SK-N-SH (cell line): ENCODE data around the gene FAH. TPM values are rescaled to one million over a fixed set of nuclear protein-coding genes. Genes with fewer than 3 reads are reported as not detected.

ENCODE experiments used
- CTCF ChIA-PET: fragments of 300-600, 350-600 bp; formaldehyde crosslinking; extraction: SDS; loops from one replicate; lab custom pipeline; 2021; lab: Yijun Ruan, JAX
- POLR2A ChIA-PET: fragments of 350-600 bp; sonication (Branson Sonifier 250); formaldehyde crosslinking; extraction: SDS; loops from one replicate; lab custom pipeline; 2020; ENCODE audit warnings: antibody characterized with exemption, inconsistent platforms; lab: Yijun Ruan, JAX
- DNase-seq: peaks from one replicate; pipeline ENCODE4 v3.0.0; 2012
- H2AFZ ChIP-seq: fragments of 200-600 bp; sonication (generic); 2 replicates; pipeline ENCODE4 v1.8.1; 2016; ENCODE audit warnings: antibody characterized with exemption, mild to moderate bottlenecking, low read depth
- H3F3A ChIP-seq: fragments of 200-600 bp; sonication (generic); replicated peaks from 2 replicates; pipeline ENCODE3; 2016; ENCODE audit warnings: antibody characterized with exemption, mild to moderate bottlenecking; ENCODE audit not compliant: insufficient read depth
- H3K27ac ChIP-seq, 2 experiments: fragments of 200-500 bp in 1 of 2; fragments of 200-600 bp in 1 of 2; sonication (Bioruptor generic) in 1 of 2; sonication (generic), shearing (Covaris generic) in 1 of 2; 2 replicates each; pipeline versions ENCODE4 v1.5.1 to v1.6.1; 2014 to 2016; ENCODE audit warnings: low read depth in 2 of 2, inconsistent platforms in 1 of 2, low read length in 1 of 2, mild to moderate bottlenecking in 1 of 2, mixed read lengths in 1 of 2
- H3K27me3 ChIP-seq: fragments of 200-600 bp; sonication (generic), shearing (Covaris generic); 2 replicates; pipeline ENCODE4 v1.6.1; 2016; ENCODE audit warnings: mixed run types; ENCODE audit not compliant: insufficient read depth
- H3K36me3 ChIP-seq, 2 experiments: fragments of 200-500 bp in 1 of 2; fragments of 200-600 bp in 1 of 2; sonication (Bioruptor generic) in 1 of 2; sonication (generic) in 1 of 2; replicated peaks in 1 of 2; 2 replicates each; pipeline versions ENCODE3 to v1.5.1; 2014 to 2016; ENCODE audit warnings: low read length in 1 of 2, mild to moderate bottlenecking in 1 of 2; ENCODE audit not compliant: insufficient read depth in 2 of 2, control insufficient read depth in 1 of 2
- H3K4me1 ChIP-seq, 2 experiments: fragments of 200-500 bp in 1 of 2; fragments of 200-600 bp in 1 of 2; sonication (Bioruptor generic) in 1 of 2; sonication (generic), shearing (Covaris generic) in 1 of 2; 2 replicates each; pipeline versions ENCODE4 v1.5.1 to v1.6.1; 2014 to 2016; ENCODE audit warnings: low read depth in 1 of 2, low read length in 1 of 2, mixed run types in 1 of 2; ENCODE audit not compliant: insufficient read depth in 2 of 2, control insufficient read depth in 1 of 2
- H3K4me2 ChIP-seq: fragments of 200-600 bp; sonication (generic), shearing (Covaris generic); 2 replicates; pipeline ENCODE4 v1.6.1; 2017; ENCODE audit warnings: mixed run types
- H3K4me3 ChIP-seq, 2 experiments: fragments of 200-500 bp in 1 of 2; fragments of 200-600 bp in 1 of 2; sonication (Bioruptor generic) in 1 of 2; sonication (generic), shearing (Covaris generic) in 1 of 2; 2 replicates each; pipeline versions ENCODE4 v1.5.1 to v1.8.1; 2014 to 2016; ENCODE audit warnings: low read depth in 2 of 2, inconsistent platforms in 1 of 2, low read length in 1 of 2, mild to moderate bottlenecking in 1 of 2, mixed read lengths in 1 of 2, moderate library complexity in 1 of 2
- H3K79me2 ChIP-seq: fragments of 200-600 bp; sonication (generic); 2 replicates; pipeline ENCODE4 v1.8.1; 2017; ENCODE audit warnings: mild to moderate bottlenecking; ENCODE audit not compliant: insufficient read depth
- H3K9ac ChIP-seq: fragments of 200-600 bp; sonication (generic); 2 replicates; pipeline ENCODE4 v1.6.1; 2017; ENCODE audit warnings: mixed run types
- H3K9me2 ChIP-seq: fragments of 200-600 bp; sonication (generic); 2 replicates; pipeline ENCODE4 v1.6.1; 2017; ENCODE audit warnings: mixed run types
- H3K9me3 ChIP-seq: fragments of 200-600 bp; sonication (generic); 2 replicates; pipeline ENCODE4 v1.6.1; 2017; ENCODE audit warnings: mixed run types, mild to moderate bottlenecking, moderate library complexity
- H4K20me1 ChIP-seq: fragments of 200-600 bp; sonication (generic); 2 replicates; pipeline ENCODE4 v1.6.1; 2017; ENCODE audit warnings: mild to moderate bottlenecking, mixed run types; ENCODE audit not compliant: insufficient read depth
- ELF1 ChIP-seq: IDR thresholded peaks from 2 replicates; pipeline ENCODE4 v1.4.0; 2012
- EP300 ChIP-seq, 2 experiments: IDR thresholded peaks; 2 replicates each; pipeline versions ENCODE4 v1.4.0 to v1.6.1; 2012; ENCODE audit warnings: borderline replicate concordance in 1 of 2, low read depth in 1 of 2, low read length in 1 of 2
- FOSL2 ChIP-seq: IDR thresholded peaks from 2 replicates; pipeline ENCODE4 v1.4.0; 2012; ENCODE audit warnings: low read depth, mild to moderate bottlenecking, moderate library complexity, borderline replicate concordance
- GATA2 ChIP-seq: sonication (generic); formaldehyde crosslinking; IDR thresholded peaks from 2 replicates; pipeline ENCODE4 v1.5.0; 2020; ENCODE audit warnings: mild to moderate bottlenecking, missing genetic modification reagents
- JUND ChIP-seq: IDR thresholded peaks from 2 replicates; pipeline ENCODE4 v1.4.0; 2012
- NFIC ChIP-seq: IDR thresholded peaks from 2 replicates; pipeline ENCODE4 v1.4.0; 2012; ENCODE audit warnings: borderline replicate concordance
- NRF1 ChIP-seq: IDR thresholded peaks from 2 replicates; pipeline ENCODE4 v1.6.1; 2012; ENCODE audit warnings: low read depth, mild to moderate bottlenecking, low read length
- POLR2AphosphoS5 ChIP-seq: IDR thresholded peaks from 2 replicates; pipeline ENCODE4 v1.6.1; 2012; ENCODE audit warnings: low read depth, low read length
- RAD21 ChIP-seq: IDR thresholded peaks from 2 replicates; pipeline ENCODE4 v1.6.1; 2012; ENCODE audit warnings: mild to moderate bottlenecking, low read length
- RCOR1 ChIP-seq: fragments of 150-350 bp; IDR thresholded peaks from 2 replicates; pipeline ENCODE4 v1.6.1; 2017; ENCODE audit warnings: antibody characterized with exemption, low read length
- REST ChIP-seq: IDR thresholded peaks from 2 replicates; pipeline ENCODE4 v1.6.1; 2012; ENCODE audit warnings: mild to moderate bottlenecking, low read depth, low read length, moderate library complexity
- RXRA ChIP-seq: IDR thresholded peaks from 2 replicates; pipeline ENCODE4 v1.4.0; 2012; ENCODE audit warnings: low read depth, mild to moderate bottlenecking, borderline replicate concordance
- TCF12 ChIP-seq: IDR thresholded peaks from 2 replicates; pipeline ENCODE4 v1.4.0; 2012
- USF1 ChIP-seq: IDR thresholded peaks from 2 replicates; pipeline ENCODE4 v1.4.0; 2012; ENCODE audit warnings: low read depth, borderline replicate concordance
- YY1 ChIP-seq: IDR thresholded peaks from 2 replicates; pipeline ENCODE4 v1.4.0; 2012; ENCODE audit warnings: low read depth, mild to moderate bottlenecking
- WGBS: methylation state at CpG from one replicate; pipeline ENCODE4 v1.1.6; 2017; ENCODE audit warnings: low lambda C conversion rate; 5-methylcytosine and 5-hydroxymethylcytosine counted together
- polyA plus RNA-seq, 3 experiments: library from polyadenylated mRNA; depleted of rRNA; stranded (reverse); fragments of >200 nt; gene quantifications; 2 replicates each; pipeline ENCODE4 v1.2.3, GENCODE V29; 2012
- TF ChIP-seq, protein P1 (sequence below): IDR thresholded peaks from 2 replicates; pipeline ENCODE4 v1.4.0; 2012; ENCODE audit warnings: low read depth
- TF ChIP-seq, protein P2 (sequence below): fragments of 150-350 bp; IDR thresholded peaks from 2 replicates; pipeline ENCODE4 v1.6.1; 2016; ENCODE audit warnings: mild to moderate bottlenecking, low read depth, low read length
- TF ChIP-seq, protein P3 (sequence below): IDR thresholded peaks from 2 replicates; pipeline ENCODE4; 2012

FAH gene
- polyA plus RNA-seq, 1 of the 3 experiments (the other 2 are of a cell fraction), result 34.9 TPM

DNA sequence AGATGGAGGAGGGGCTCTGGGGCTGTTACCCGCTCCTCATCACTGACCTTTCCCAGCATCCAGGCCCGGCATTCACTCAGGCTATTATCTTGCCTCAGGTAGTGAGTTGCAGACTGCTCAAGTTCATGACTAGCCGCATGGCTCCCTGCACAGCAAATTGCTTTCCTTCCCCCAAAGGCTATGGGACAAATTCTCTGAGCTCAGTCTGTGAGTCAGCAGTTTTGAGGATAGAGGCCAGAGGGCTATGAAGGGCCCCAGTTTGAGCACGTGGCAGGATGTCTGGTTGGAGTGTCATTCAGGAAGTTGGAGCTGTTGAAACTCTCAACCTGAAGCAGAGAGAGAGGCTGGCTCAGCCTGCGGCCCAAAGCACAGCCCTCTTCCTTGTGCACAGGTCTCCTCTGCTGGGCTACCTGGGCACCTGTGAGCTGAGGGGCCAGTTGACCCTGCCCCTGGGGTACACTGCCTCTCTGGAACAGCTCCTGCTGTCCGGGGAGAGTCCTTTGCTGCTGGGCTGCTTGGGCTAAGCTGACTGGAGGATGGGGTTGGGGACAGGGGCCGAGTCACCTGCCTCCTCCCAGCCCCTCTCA lies 7.9 kb downstream of the FAH start:
- TF ChIP-seq ELF1, result peak; percentile 43; the same call in 1 of the 2 replicates
- peak; percentile 63; the same call in 1 of the 2 replicates for TF ChIP-seq USF1
- no peak for TF ChIP-seq GATA2 (CRISPR knock-in tag)
- TF ChIP-seq TCF12, result peak; percentile 13; the same call in 1 of the 2 replicates
- TF ChIP-seq RCOR1, result no peak
- TF ChIP-seq, protein P1, sequence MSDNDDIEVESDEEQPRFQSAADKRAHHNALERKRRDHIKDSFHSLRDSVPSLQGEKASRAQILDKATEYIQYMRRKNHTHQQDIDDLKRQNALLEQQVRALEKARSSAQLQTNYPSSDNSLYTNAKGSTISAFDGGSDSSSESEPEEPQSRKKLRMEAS, result peak; percentile 97
- no peak for TF ChIP-seq RXRA
- no peak for TF ChIP-seq EP300 (IDR thresholded peaks at IDR 0.05; ENCODE audit: borderline replicate concordance in 1 of 2, low read depth in 1 of 2, low read length in 1 of 2)
- TF ChIP-seq, protein P2, sequence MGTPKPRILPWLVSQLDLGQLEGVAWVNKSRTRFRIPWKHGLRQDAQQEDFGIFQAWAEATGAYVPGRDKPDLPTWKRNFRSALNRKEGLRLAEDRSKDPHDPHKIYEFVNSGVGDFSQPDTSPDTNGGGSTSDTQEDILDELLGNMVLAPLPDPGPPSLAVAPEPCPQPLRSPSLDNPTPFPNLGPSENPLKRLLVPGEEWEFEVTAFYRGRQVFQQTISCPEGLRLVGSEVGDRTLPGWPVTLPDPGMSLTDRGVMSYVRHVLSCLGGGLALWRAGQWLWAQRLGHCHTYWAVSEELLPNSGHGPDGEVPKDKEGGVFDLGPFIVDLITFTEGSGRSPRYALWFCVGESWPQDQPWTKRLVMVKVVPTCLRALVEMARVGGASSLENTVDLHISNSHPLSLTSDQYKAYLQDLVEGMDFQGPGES, result no peak
- TF ChIP-seq JUND, result no peak
- TF ChIP-seq POLR2AphosphoS5, result no peak
- TF ChIP-seq YY1, result no peak
- no peak for TF ChIP-seq REST
- TF ChIP-seq, protein P3, sequence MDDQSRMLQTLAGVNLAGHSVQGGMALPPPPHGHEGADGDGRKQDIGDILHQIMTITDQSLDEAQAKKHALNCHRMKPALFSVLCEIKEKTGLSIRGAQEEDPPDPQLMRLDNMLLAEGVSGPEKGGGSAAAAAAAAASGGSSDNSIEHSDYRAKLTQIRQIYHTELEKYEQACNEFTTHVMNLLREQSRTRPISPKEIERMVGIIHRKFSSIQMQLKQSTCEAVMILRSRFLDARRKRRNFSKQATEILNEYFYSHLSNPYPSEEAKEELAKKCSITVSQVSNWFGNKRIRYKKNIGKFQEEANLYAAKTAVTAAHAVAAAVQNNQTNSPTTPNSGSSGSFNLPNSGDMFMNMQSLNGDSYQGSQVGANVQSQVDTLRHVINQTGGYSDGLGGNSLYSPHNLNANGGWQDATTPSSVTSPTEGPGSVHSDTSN, result no peak
- TF ChIP-seq FOSL2, result peak; percentile 17; the same call in 1 of the 2 replicates
- TF ChIP-seq NRF1, result no peak
- no peak for TF ChIP-seq NFIC
- TF ChIP-seq RAD21, result no peak
- Histone ChIP-seq H3K9ac (no peak overlapping the region), H3F3A (no peaks in the 10 kb centered on the region), H3K4me1 (no peaks in the 10 kb centered on the region; a peak in 1 of 4 replicates), H3K4me2 (no peak overlapping the region), H3K27ac (peak overlapping the region in 1 of 2 experiments; percentile 6; a peak in 3 of 4 replicates), H3K9me3 (no peaks in the 10 kb centered on the region), H3K79me2 (no peaks in the 10 kb centered on the region), H3K9me2 (no peaks in the 10 kb centered on the region), H2AFZ (no peak overlapping the region), H3K27me3 (no peaks in the 10 kb centered on the region), H4K20me1 (no peaks in the 10 kb centered on the region), H3K4me3 (no peak overlapping the region), H3K36me3 (peaks cover 13 to 41% of the 10 kb centered on the region in 2 experiments)
- WGBS, result 79% methylated on average over 7 of the region's 7 CpGs
- ChIA-PET CTCF (interaction anchor here (3.1 kb wide), 1 partner anchor 12 kb away, joined by 18 read pairs; no protein-coding TSS in a partner anchor), POLR2A (no interaction called here)
- no peak for DNase-seq
